ENCODE results near the gene UBE2S.

DNA sequence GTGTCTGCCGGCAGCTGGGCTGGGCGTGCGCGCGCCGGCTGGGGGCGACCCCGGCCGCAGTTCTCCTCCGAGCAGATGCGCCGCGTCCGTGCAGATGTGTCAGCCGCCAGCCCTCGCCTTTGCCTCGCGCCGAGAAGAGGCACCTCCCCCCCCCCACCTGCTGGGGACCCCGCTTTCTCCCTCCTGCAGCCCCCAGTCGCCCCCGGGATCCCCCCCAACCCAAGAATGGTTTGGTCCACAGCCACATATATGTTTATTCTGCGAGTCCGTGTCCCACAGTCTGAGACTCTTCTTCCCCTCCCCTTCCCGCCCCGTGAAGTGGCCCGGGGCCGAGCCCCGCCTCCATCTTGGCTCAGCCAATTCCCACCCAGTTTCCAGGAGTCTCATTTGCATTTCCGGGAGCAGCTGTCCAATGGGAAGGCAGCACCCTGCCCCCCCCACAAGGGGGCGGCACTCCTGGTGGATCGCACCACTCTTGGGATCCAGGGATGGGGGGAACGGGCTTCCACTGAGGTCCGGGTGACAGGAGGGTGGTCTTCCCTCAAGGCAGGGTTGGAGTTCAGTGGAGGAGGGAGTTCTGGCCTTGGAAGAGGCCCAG is 45.3 kb upstream of the UBE2S start:
- TF ChIP-seq, protein P1, sequence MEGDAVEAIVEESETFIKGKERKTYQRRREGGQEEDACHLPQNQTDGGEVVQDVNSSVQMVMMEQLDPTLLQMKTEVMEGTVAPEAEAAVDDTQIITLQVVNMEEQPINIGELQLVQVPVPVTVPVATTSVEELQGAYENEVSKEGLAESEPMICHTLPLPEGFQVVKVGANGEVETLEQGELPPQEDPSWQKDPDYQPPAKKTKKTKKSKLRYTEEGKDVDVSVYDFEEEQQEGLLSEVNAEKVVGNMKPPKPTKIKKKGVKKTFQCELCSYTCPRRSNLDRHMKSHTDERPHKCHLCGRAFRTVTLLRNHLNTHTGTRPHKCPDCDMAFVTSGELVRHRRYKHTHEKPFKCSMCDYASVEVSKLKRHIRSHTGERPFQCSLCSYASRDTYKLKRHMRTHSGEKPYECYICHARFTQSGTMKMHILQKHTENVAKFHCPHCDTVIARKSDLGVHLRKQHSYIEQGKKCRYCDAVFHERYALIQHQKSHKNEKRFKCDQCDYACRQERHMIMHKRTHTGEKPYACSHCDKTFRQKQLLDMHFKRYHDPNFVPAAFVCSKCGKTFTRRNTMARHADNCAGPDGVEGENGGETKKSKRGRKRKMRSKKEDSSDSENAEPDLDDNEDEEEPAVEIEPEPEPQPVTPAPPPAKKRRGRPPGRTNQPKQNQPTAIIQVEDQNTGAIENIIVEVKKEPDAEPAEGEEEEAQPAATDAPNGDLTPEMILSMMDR (IDR thresholded peaks at IDR 0.05; ENCODE audit: insufficient read depth, low read length, poor library complexity, severe bottlenecking) = no peak
- no peak for TF ChIP-seq EZH2phosphoT487 (conservative IDR thresholded peaks at IDR 0.05; ENCODE audit: low read length)
